H9 (cell line): ENCODE data around the gene APLP2. TPM values are rescaled to one million over a fixed set of nuclear protein-coding genes. Genes with fewer than 3 reads are reported as not detected.

ENCODE experiments used
- DNase-seq: peaks from one replicate; pipeline ENCODE4 v3.0.0-alpha.2; 2017
- H2AFZ ChIP-seq: one replicate; pipeline ENCODE4 v1.6.1; 2013; ENCODE audit warnings: mild to moderate bottlenecking, low read length, control low read depth, moderate library complexity
- H2AK5ac ChIP-seq: 2 replicates; pipeline ENCODE4 v1.6.1; 2013; ENCODE audit warnings: low read length, control low read depth, mixed read lengths; ENCODE audit not compliant: insufficient read length
- H2BK120ac ChIP-seq: one replicate; pipeline ENCODE4 v1.6.1; 2013; ENCODE audit warnings: low read depth, mild to moderate bottlenecking, low read length, control low read depth, inconsistent platforms; ENCODE audit not compliant: poor library complexity, severe bottlenecking
- H2BK12ac ChIP-seq: 2 replicates; pipeline ENCODE4 v1.6.1; 2013; ENCODE audit warnings: low read length, control low read depth, mixed read lengths, low read depth; ENCODE audit not compliant: insufficient read length
- H2BK15ac ChIP-seq: 2 replicates; pipeline ENCODE4 v1.6.1; 2013; ENCODE audit warnings: low read depth, low read length, control low read depth
- H2BK20ac ChIP-seq: one replicate; pipeline ENCODE4 v1.6.1; 2013; ENCODE audit warnings: low read depth, mild to moderate bottlenecking, low read length, control low read depth, inconsistent platforms; ENCODE audit not compliant: poor library complexity, severe bottlenecking
- H2BK5ac ChIP-seq: 2 replicates; pipeline ENCODE4 v1.6.1; 2013; ENCODE audit warnings: low read length, control low read depth, mixed read lengths; ENCODE audit not compliant: insufficient read length
- H3K14ac ChIP-seq: 2 replicates; pipeline ENCODE4 v1.6.1; 2013; ENCODE audit warnings: low read length, control low read depth; ENCODE audit not compliant: insufficient read depth
- H3K18ac ChIP-seq: 2 replicates; pipeline ENCODE4 v1.6.1; 2013; ENCODE audit warnings: low read depth, mild to moderate bottlenecking, mixed read lengths, low read length, control low read depth; ENCODE audit not compliant: insufficient read length
- H3K23ac ChIP-seq: 2 replicates; pipeline ENCODE4 v1.6.1; 2013; ENCODE audit warnings: low read length, control low read depth, mixed read lengths, low read depth; ENCODE audit not compliant: insufficient read length
- H3K23me2 ChIP-seq: 2 replicates; pipeline ENCODE4 v1.6.1; 2013; ENCODE audit warnings: low read depth, mild to moderate bottlenecking, mixed read lengths, low read length, control low read depth; ENCODE audit not compliant: insufficient read length, poor library complexity, severe bottlenecking
- H3K27ac ChIP-seq: 2 replicates; pipeline ENCODE4 v1.5.1; 2013; ENCODE audit warnings: low read length, control low read depth, mixed read lengths, low read depth; ENCODE audit not compliant: insufficient read length
- H3K27me3 ChIP-seq: 2 replicates; pipeline ENCODE4 v1.6.1; 2013; ENCODE audit warnings: low read length, control low read depth, inconsistent platforms; ENCODE audit not compliant: insufficient read depth
- H3K4ac ChIP-seq: 2 replicates; pipeline ENCODE4 v1.6.1; 2013; ENCODE audit warnings: low read depth, mild to moderate bottlenecking, control low read depth, inconsistent platforms, low read length, moderate library complexity
- H3K4me1 ChIP-seq: 2 replicates; pipeline ENCODE4 v1.6.1; 2013; ENCODE audit warnings: low read length, control low read depth, inconsistent platforms; ENCODE audit not compliant: insufficient read depth
- H3K4me2 ChIP-seq: 2 replicates; pipeline ENCODE4 v1.6.1; 2013; ENCODE audit warnings: low read length, control low read depth, mixed read lengths; ENCODE audit not compliant: insufficient read length, insufficient read depth
- H3K56ac ChIP-seq: 2 replicates; pipeline ENCODE4 v1.6.1; 2013; ENCODE audit warnings: low read depth, mild to moderate bottlenecking, mixed read lengths, low read length, control low read depth; ENCODE audit not compliant: insufficient read length
- H3K79me1 ChIP-seq: 2 replicates; pipeline ENCODE4 v1.6.1; 2013; ENCODE audit warnings: low read depth, mild to moderate bottlenecking, moderate library complexity, low read length, control low read depth, inconsistent platforms; ENCODE audit not compliant: insufficient read depth, poor library complexity, severe bottlenecking
- H3K79me2 ChIP-seq: 2 replicates; pipeline ENCODE4 v1.6.1; 2013; ENCODE audit warnings: low read length, control low read depth, inconsistent platforms; ENCODE audit not compliant: insufficient read depth
- H3K9ac ChIP-seq: 2 replicates; pipeline ENCODE4 v1.6.1; 2013; ENCODE audit warnings: low read length, control low read depth, mixed read lengths; ENCODE audit not compliant: insufficient read length; ENCODE audit errors: extremely low read depth
- H3K9me3 ChIP-seq: one replicate; pipeline ENCODE4 v1.6.1; 2013; ENCODE audit warnings: low read depth, low read length, inconsistent platforms; ENCODE audit not compliant: control insufficient read depth
- H3T11ph ChIP-seq: one replicate; pipeline ENCODE4 v1.6.1; 2013; ENCODE audit warnings: mild to moderate bottlenecking, low read length, control low read depth, inconsistent platforms
- H4K20me1 ChIP-seq: one replicate; pipeline ENCODE4 v1.6.1; 2013; ENCODE audit not compliant: control insufficient read depth, insufficient read length, insufficient read depth
- H4K5ac ChIP-seq: 2 replicates; pipeline ENCODE4 v1.6.1; 2013; ENCODE audit warnings: low read depth, mild to moderate bottlenecking, mixed read lengths, low read length, control low read depth; ENCODE audit not compliant: insufficient read length
- H4K8ac ChIP-seq: replicated peaks from 2 replicates; pipeline ENCODE4 v1.6.1; 2013; ENCODE audit warnings: low read length, control low read depth, mixed read lengths, low read depth; ENCODE audit not compliant: insufficient read length
- H4K91ac ChIP-seq: 2 replicates; pipeline ENCODE4 v1.6.1; 2013; ENCODE audit warnings: low read depth, mild to moderate bottlenecking, moderate library complexity, mixed read lengths, low read length, control low read depth; ENCODE audit not compliant: insufficient read length
- H3K27ac Mint-ChIP-seq, 3 experiments: 2 replicates in 2 of 3; 3 replicates in 1 of 3; pipeline ENCODE4 v1.8.0; 2020 to 2021; ENCODE audit warnings: mixed read lengths in 3 of 3, mild to moderate bottlenecking in 1 of 3, moderate library complexity in 1 of 3
- H3K27me3 Mint-ChIP-seq: 2 replicates; pipeline ENCODE4 v1.8.0; 2021; ENCODE audit warnings: low read depth, mild to moderate bottlenecking, moderate library complexity, mixed read lengths
- H3K36me3 Mint-ChIP-seq, 3 experiments: 2 replicates in 2 of 3; 3 replicates in 1 of 3; pipeline ENCODE4 v1.8.0; 2020 to 2021; ENCODE audit warnings: low read depth in 3 of 3, mixed read lengths in 3 of 3; ENCODE audit not compliant: insufficient read depth in 1 of 3
- H3K4me1 Mint-ChIP-seq, 2 experiments: 2 replicates each; pipeline ENCODE4 v1.8.0; 2020; ENCODE audit warnings: mixed read lengths in 2 of 2
- H3K4me3 Mint-ChIP-seq, 2 experiments: 2 replicates in 1 of 2; 3 replicates in 1 of 2; pipeline ENCODE4 v1.8.0; 2020 to 2021; ENCODE audit warnings: mild to moderate bottlenecking in 2 of 2, mixed read lengths in 2 of 2, moderate library complexity in 1 of 2
- H3K9me3 Mint-ChIP-seq, 2 experiments: 2 replicates in 1 of 2; 3 replicates in 1 of 2; pipeline ENCODE4 v1.8.0; 2020; ENCODE audit warnings: mild to moderate bottlenecking in 2 of 2, mixed read lengths in 2 of 2, moderate library complexity in 1 of 2
- CTCF ChIP-seq: fragments of 200-600 bp; sonication (generic); conservative IDR thresholded peaks from 3 replicates; pipeline ENCODE4 v1.8.0; 2021; ENCODE audit warnings: antibody characterized with exemption, mild to moderate bottlenecking
- WGBS: extraction: QIAGEN DNeasy Blood & Tissue Kit; methylation state at CpG from one replicate; pipeline ENCODE4 v1.1.7; 2013; ENCODE audit warnings: missing lambda C conversion rate, low lambda C conversion rate, mixed read lengths; ENCODE audit not compliant: insufficient read length; ENCODE audit errors: extremely low coverage; 5-methylcytosine and 5-hydroxymethylcytosine counted together
- total RNA-seq: library from RNA; stranded (reverse); gene quantifications from 2 replicates; pipeline ENCODE4 v1.2.1, GENCODE V29; 2021

Gene APLP2
- total RNA-seq, 1 experiment from 2014 or later = 328 TPM

- no peak overlapping the region for H2BK5ac ChIP-seq
These were observed 93.9 kb downstream of the APLP2 start for GRCh38 chr11:130163346-130164220.

More at GRCh38 chr11:130163346-130164220, 93.9 kb downstream of the APLP2 start:
- Histone ChIP-seq H3K18ac (no peak overlapping the region), H3K27me3 (peaks cover 16% of the 10 kb centered on the region; the same call in 1 of the 2 replicates), H3K79me1 (no peaks in the 10 kb centered on the region), H3K14ac (no peak overlapping the region), H3K23ac (no peak overlapping the region), H2BK15ac (no peak overlapping the region), H2BK120ac (no peak overlapping the region), H3K4me2 (no peak overlapping the region), H4K8ac (no peak overlapping the region), H4K20me1 (no peaks in the 10 kb centered on the region), H3K27ac (no peak overlapping the region), H3K4me1 (no peaks in the 10 kb centered on the region), H3K9ac (no peak overlapping the region), H2BK12ac (no peak overlapping the region), H4K91ac (no peak overlapping the region), H3K79me2 (no peaks in the 10 kb centered on the region), H2AFZ (no peak overlapping the region), H3K9me3 (no peaks in the 10 kb centered on the region), H2AK5ac (no peak overlapping the region), H4K5ac (no peak overlapping the region), H3T11ph (no peak overlapping the region), H3K56ac (no peak overlapping the region), H2BK20ac (no peak overlapping the region), H3K23me2 (peaks cover 8% of the 10 kb centered on the region), H3K4ac (no peak overlapping the region)
- no peak for DNase-seq
- TF ChIP-seq CTCF = no peak; the same call in 2 of the 3 replicates
- no peak overlapping the region for H3K4me3 Mint-ChIP-seq
- H3K4me1 Mint-ChIP-seq = peaks cover 24 to 30% of the 10 kb centered on the region in 2 experiments
- H3K36me3 Mint-ChIP-seq = no peaks in the 10 kb centered on the region; a peak in 2 of 7 replicates
- H3K27ac Mint-ChIP-seq = no peak overlapping the region
- peaks cover 74% of the 10 kb centered on the region for H3K27me3 Mint-ChIP-seq
- H3K9me3 Mint-ChIP-seq = no peaks in the 10 kb centered on the region; a peak in 1 of 5 replicates
- no CpG with 5 or more reads among the region's 13 CpGs for WGBS
